ENCODE measurements around the gene MIPOL1.

The MIPOL1 gene

GRCh38 chr14:37493606-37494005, 295.9 kb downstream of the MIPOL1 start:
- WGBS (ENCODE audit: extremely low coverage, insufficient coverage, low lambda C conversion rate), result no CpG with 5 or more reads among the region's 2 CpGs

GRCh38 chr14:37497422-37497821, 299.7 kb downstream of the MIPOL1 start:
- H3K79me2 ChIP-seq (ENCODE audit: control insufficient read depth, insufficient read depth, low read length), result no peaks in the 10 kb centered on the region
- H3K4me3 ChIP-seq (ENCODE audit: low read length), result no peak overlapping the region
- no peak overlapping the region for H3K56ac ChIP-seq (ENCODE audit: low read length)
- no peak overlapping the region for H3K4me2 ChIP-seq (ENCODE audit: low read length)
- H4K8ac ChIP-seq (ENCODE audit: low read depth, low read length), result no peak overlapping the region
- no peaks in the 10 kb centered on the region for H3K79me1 ChIP-seq (ENCODE audit: low read length)
- no peak overlapping the region for H2BK120ac ChIP-seq (ENCODE audit: low read depth, low read length)
- H3K27ac ChIP-seq (ENCODE audit: low read depth, low read length), result no peak overlapping the region
- H3K18ac ChIP-seq (ENCODE audit: low read length), result no peak overlapping the region
- no peaks in the 10 kb centered on the region for H3K36me3 ChIP-seq (ENCODE audit: control insufficient read depth, insufficient read depth, low read length)
- no peak overlapping the region for H2AK5ac ChIP-seq (ENCODE audit: low read length)
- no peak overlapping the region for H3K9ac ChIP-seq (ENCODE audit: low read length)
- H2BK5ac ChIP-seq (ENCODE audit: low read length), result no peak overlapping the region
- no peak overlapping the region for H3K23ac ChIP-seq (ENCODE audit: low read length)
- H3K27me3 ChIP-seq (ENCODE audit: insufficient read depth, low read length, poor library complexity), result no peaks in the 10 kb centered on the region
- DNase-seq, result no peak
- H3K4ac ChIP-seq (ENCODE audit: low read depth, low read length), result no peak overlapping the region
- no CpG with 5 or more reads among the region's 2 CpGs for WGBS (ENCODE audit: extremely low coverage, insufficient coverage, low lambda C conversion rate)
- H4K5ac ChIP-seq (ENCODE audit: low read length), result no peak overlapping the region
- H2BK15ac ChIP-seq (replicated peaks; ENCODE audit: low read depth), result no peak overlapping the region
- H3K4me1 ChIP-seq (ENCODE audit: control insufficient read depth, low read depth, low read length), result no peaks in the 10 kb centered on the region

More at GRCh38 chr14:37493606-37494005, 295.9 kb downstream of the MIPOL1 start:
- Histone ChIP-seq H3K36me3 (ENCODE audit: control insufficient read depth, insufficient read depth, low read length) (no peaks in the 10 kb centered on the region), H3K56ac (ENCODE audit: low read length) (no peak overlapping the region), H2AK5ac (ENCODE audit: low read length) (no peak overlapping the region), H4K8ac (ENCODE audit: low read depth, low read length) (no peak overlapping the region), H3K4me1 (ENCODE audit: control insufficient read depth, low read depth, low read length) (no peaks in the 10 kb centered on the region), H2BK5ac (ENCODE audit: low read length) (no peak overlapping the region), H3K27me3 (ENCODE audit: insufficient read depth, low read length, poor library complexity) (no peaks in the 10 kb centered on the region), H4K5ac (ENCODE audit: low read length) (no peak overlapping the region), H2BK15ac (replicated peaks; ENCODE audit: low read depth) (no peak overlapping the region), H2BK120ac (ENCODE audit: low read depth, low read length) (no peak overlapping the region), H3K79me1 (ENCODE audit: low read length) (no peaks in the 10 kb centered on the region), H3K79me2 (ENCODE audit: control insufficient read depth, insufficient read depth, low read length) (no peaks in the 10 kb centered on the region), H3K4me3 (ENCODE audit: low read length) (no peak overlapping the region), H3K18ac (ENCODE audit: low read length) (no peak overlapping the region), H3K4me2 (ENCODE audit: low read length) (no peak overlapping the region), H3K23ac (ENCODE audit: low read length) (no peak overlapping the region), H3K9ac (ENCODE audit: low read length) (no peak overlapping the region), H3K4ac (ENCODE audit: low read depth, low read length) (no peak overlapping the region), H3K27ac (ENCODE audit: low read depth, low read length) (no peak overlapping the region)
- DNase-seq, result no peak

GRCh38 chr14:37501877-37502276, 304.1 kb downstream of the MIPOL1 start:
- no peak overlapping the region for H4K8ac ChIP-seq (ENCODE audit: low read depth, low read length)
- no peaks in the 10 kb centered on the region for H3K4me1 ChIP-seq (ENCODE audit: control insufficient read depth, low read depth, low read length)
- H3K4ac ChIP-seq (ENCODE audit: low read depth, low read length), result no peak overlapping the region
- no peak overlapping the region for H2BK5ac ChIP-seq (ENCODE audit: low read length)
- H3K4me3 ChIP-seq (ENCODE audit: low read length), result no peak overlapping the region
- no peaks in the 10 kb centered on the region for H3K36me3 ChIP-seq (ENCODE audit: control insufficient read depth, insufficient read depth, low read length)
- no peak overlapping the region for H3K27ac ChIP-seq (ENCODE audit: low read depth, low read length)
- H4K5ac ChIP-seq (ENCODE audit: low read length), result no peak overlapping the region
- H3K79me1 ChIP-seq (ENCODE audit: low read length), result no peaks in the 10 kb centered on the region
- no peak overlapping the region for H3K18ac ChIP-seq (ENCODE audit: low read length)
- no CpG with 5 or more reads among the region's 5 CpGs for WGBS (ENCODE audit: extremely low coverage, insufficient coverage, low lambda C conversion rate)
- DNase-seq, result no peak
- no peak overlapping the region for H3K9ac ChIP-seq (ENCODE audit: low read length)
- no peak overlapping the region for H3K56ac ChIP-seq (ENCODE audit: low read length)
- H2BK120ac ChIP-seq (ENCODE audit: low read depth, low read length), result no peak overlapping the region
- no peaks in the 10 kb centered on the region for H3K79me2 ChIP-seq (ENCODE audit: control insufficient read depth, insufficient read depth, low read length)
- H3K27me3 ChIP-seq (ENCODE audit: insufficient read depth, low read length, poor library complexity), result no peaks in the 10 kb centered on the region
- H2BK15ac ChIP-seq (replicated peaks; ENCODE audit: low read depth), result no peak overlapping the region
- no peak overlapping the region for H2AK5ac ChIP-seq (ENCODE audit: low read length)
- H3K23ac ChIP-seq (ENCODE audit: low read length), result no peak overlapping the region
- H3K4me2 ChIP-seq (ENCODE audit: low read length), result no peak overlapping the region

- H3K4ac ChIP-seq (ENCODE audit: low read depth, low read length), result no peak overlapping the region
- H4K5ac ChIP-seq (ENCODE audit: low read length), result no peak overlapping the region
- H3K79me1 ChIP-seq (ENCODE audit: low read length), result no peaks in the 10 kb centered on the region
- no peaks in the 10 kb centered on the region for H3K36me3 ChIP-seq (ENCODE audit: control insufficient read depth, insufficient read depth, low read length)
- H3K4me3 ChIP-seq (ENCODE audit: low read length), result no peak overlapping the region
- no peak overlapping the region for H4K8ac ChIP-seq (ENCODE audit: low read depth, low read length)
- H3K27ac ChIP-seq (ENCODE audit: low read depth, low read length), result no peak overlapping the region
- WGBS (ENCODE audit: extremely low coverage, insufficient coverage, low lambda C conversion rate), result no CpG with 5 or more reads among the region's 3 CpGs
- no peak overlapping the region for H2AK5ac ChIP-seq (ENCODE audit: low read length)
- no peak overlapping the region for H2BK15ac ChIP-seq (replicated peaks; ENCODE audit: low read depth)
- no peak overlapping the region for H2BK120ac ChIP-seq (ENCODE audit: low read depth, low read length)
- no peak overlapping the region for H3K9ac ChIP-seq (ENCODE audit: low read length)
- H3K27me3 ChIP-seq (ENCODE audit: insufficient read depth, low read length, poor library complexity), result no peaks in the 10 kb centered on the region
- H3K4me1 ChIP-seq (ENCODE audit: control insufficient read depth, low read depth, low read length), result no peaks in the 10 kb centered on the region
- no peak overlapping the region for H2BK5ac ChIP-seq (ENCODE audit: low read length)
- H3K18ac ChIP-seq (ENCODE audit: low read length), result no peak overlapping the region
- H3K79me2 ChIP-seq (ENCODE audit: control insufficient read depth, insufficient read depth, low read length), result no peaks in the 10 kb centered on the region
- H3K4me2 ChIP-seq (ENCODE audit: low read length), result no peak overlapping the region
- no peak overlapping the region for H3K56ac ChIP-seq (ENCODE audit: low read length)
- DNase-seq, result no peak
- H3K23ac ChIP-seq (ENCODE audit: low read length), result no peak overlapping the region
These were observed 310.8 kb downstream of the MIPOL1 start for GRCh38 chr14:37508503-37508902.

- Histone ChIP-seq H3K4me2 (ENCODE audit: low read length) (no peak overlapping the region), H3K79me2 (ENCODE audit: control insufficient read depth, insufficient read depth, low read length) (no peaks in the 10 kb centered on the region), H3K4me1 (ENCODE audit: control insufficient read depth, low read depth, low read length) (no peaks in the 10 kb centered on the region), H2BK120ac (ENCODE audit: low read depth, low read length) (no peak overlapping the region), H3K79me1 (ENCODE audit: low read length) (no peaks in the 10 kb centered on the region), H2BK5ac (ENCODE audit: low read length) (no peak overlapping the region), H2AK5ac (ENCODE audit: low read length) (no peak overlapping the region), H3K36me3 (ENCODE audit: control insufficient read depth, insufficient read depth, low read length) (no peaks in the 10 kb centered on the region), H3K4me3 (ENCODE audit: low read length) (no peak overlapping the region), H3K27me3 (ENCODE audit: insufficient read depth, low read length, poor library complexity) (no peaks in the 10 kb centered on the region), H4K5ac (ENCODE audit: low read length) (no peak overlapping the region), H2BK15ac (replicated peaks; ENCODE audit: low read depth) (no peak overlapping the region), H3K56ac (ENCODE audit: low read length) (no peak overlapping the region), H3K18ac (ENCODE audit: low read length) (no peak overlapping the region), H3K27ac (ENCODE audit: low read depth, low read length) (no peak overlapping the region), H3K23ac (ENCODE audit: low read length) (no peak overlapping the region), H3K4ac (ENCODE audit: low read depth, low read length) (no peak overlapping the region), H3K9ac (ENCODE audit: low read length) (no peak overlapping the region), H4K8ac (ENCODE audit: low read depth, low read length) (no peak overlapping the region)
- WGBS (ENCODE audit: extremely low coverage, insufficient coverage, low lambda C conversion rate), result no CpG with 5 or more reads among the region's 3 CpGs
- no peak for DNase-seq
These were observed 314.4 kb downstream of the MIPOL1 start for GRCh38 chr14:37512173-37512572.

- H3K79me1 ChIP-seq (ENCODE audit: low read length), result no peaks in the 10 kb centered on the region
- no peak overlapping the region for H3K4ac ChIP-seq (ENCODE audit: low read depth, low read length)
- H3K27me3 ChIP-seq (ENCODE audit: insufficient read depth, low read length, poor library complexity), result no peaks in the 10 kb centered on the region
- no peak overlapping the region for H3K23ac ChIP-seq (ENCODE audit: low read length)
- no peak overlapping the region for H3K9ac ChIP-seq (ENCODE audit: low read length)
- no peak overlapping the region for H2AK5ac ChIP-seq (ENCODE audit: low read length)
- H3K18ac ChIP-seq (ENCODE audit: low read length), result no peak overlapping the region
- peak; percentile 69 for DNase-seq
- H2BK15ac ChIP-seq (replicated peaks; ENCODE audit: low read depth), result no peak overlapping the region
- H2BK120ac ChIP-seq (ENCODE audit: low read depth, low read length), result no peak overlapping the region
- no CpG with 5 or more reads among the region's 3 CpGs for WGBS (ENCODE audit: extremely low coverage, insufficient coverage, low lambda C conversion rate)
- no peaks in the 10 kb centered on the region for H3K36me3 ChIP-seq (ENCODE audit: control insufficient read depth, insufficient read depth, low read length)
- H2BK5ac ChIP-seq (ENCODE audit: low read length), result no peak overlapping the region
- no peak overlapping the region for H4K8ac ChIP-seq (ENCODE audit: low read depth, low read length)
- no peaks in the 10 kb centered on the region for H3K79me2 ChIP-seq (ENCODE audit: control insufficient read depth, insufficient read depth, low read length)
- H3K56ac ChIP-seq (ENCODE audit: low read length), result no peak overlapping the region
- H3K4me3 ChIP-seq (ENCODE audit: low read length), result no peak overlapping the region
- H3K4me1 ChIP-seq (ENCODE audit: control insufficient read depth, low read depth, low read length), result no peaks in the 10 kb centered on the region
- no peak overlapping the region for H3K4me2 ChIP-seq (ENCODE audit: low read length)
- H3K27ac ChIP-seq (ENCODE audit: low read depth, low read length), result no peak overlapping the region
- H4K5ac ChIP-seq (ENCODE audit: low read length), result no peak overlapping the region
These were observed 318.0 kb downstream of the MIPOL1 start for GRCh38 chr14:37515771-37516170.

Data from mesendoderm (in vitro differentiated cells).